Natural killer cell (primary cell): Measurements from ENCODE around the gene REXO4. TPM values are rescaled to one million over a fixed set of nuclear protein-coding genes. Genes with fewer than 3 reads are reported as not detected.
"Not testable (repeated sequence)": the region's sequence is repeated elsewhere in the genome, so short reads cannot be mapped to it uniquely, and the experiment has no call there.

Experiments used
- ATAC-seq, 3 donors: fragments of 150-1000 bp in 2 of 3; fragments of 200-7000 bp in 1 of 3; cut with Tn5 transposase; 1 replicate in 1 of 3; 2 replicates in 2 of 3; pipeline ENCODE4 v1.10.0; 2021; ENCODE audit warnings: mild to moderate bottlenecking in 2 of 3, moderate library complexity in 2 of 3
- DNase-seq, 2 donors: peaks; one replicate each; pipeline versions ENCODE4 v3.0.0 to v3.0.0-alpha.2; 2013 to 2021; ENCODE audit warnings: mixed read lengths in 1 of 2
- H3K27ac ChIP-seq: one replicate; pipeline ENCODE4 v1.5.1; 2013; ENCODE audit warnings: mild to moderate bottlenecking, low read length
- H3K27me3 ChIP-seq: one replicate; pipeline ENCODE4 v1.6.1; 2013; ENCODE audit warnings: low read length; ENCODE audit not compliant: control insufficient read depth, insufficient read depth
- H3K36me3 ChIP-seq: one replicate; pipeline ENCODE4 v1.6.1; 2013; ENCODE audit warnings: low read length; ENCODE audit not compliant: control insufficient read depth, insufficient read depth
- H3K4me1 ChIP-seq: one replicate; pipeline ENCODE4 v1.6.1; 2013; ENCODE audit warnings: low read length; ENCODE audit not compliant: control insufficient read depth, insufficient read depth
- H3K4me3 ChIP-seq: one replicate; pipeline ENCODE4 v1.5.1; 2013; ENCODE audit warnings: low read length
- H3K9me3 ChIP-seq: one replicate; pipeline ENCODE4 v1.6.1; 2013; ENCODE audit warnings: low read length; ENCODE audit not compliant: control insufficient read depth, insufficient read depth
- H3K27ac Mint-ChIP-seq, 2 donors: one replicate each; pipeline ENCODE4 v1.8.0; 2022; ENCODE audit warnings: mild to moderate bottlenecking in 2 of 2, mixed read lengths in 2 of 2, moderate library complexity in 1 of 2
- H3K27me3 Mint-ChIP-seq, 2 donors: one replicate each; pipeline ENCODE4 v1.8.0; 2022; ENCODE audit warnings: low read depth in 2 of 2, mixed read lengths in 2 of 2
- H3K36me3 Mint-ChIP-seq: one replicate; pipeline ENCODE4 v1.8.0; 2022; ENCODE audit warnings: mixed read lengths
- H3K4me1 Mint-ChIP-seq, 2 donors: one replicate each; pipeline ENCODE4 v1.8.0; 2022; ENCODE audit warnings: mixed read lengths in 2 of 2
- H3K4me3 Mint-ChIP-seq: one replicate; pipeline ENCODE4 v1.8.0; 2022; ENCODE audit warnings: mild to moderate bottlenecking, moderate library complexity, mixed read lengths
- H3K9me3 Mint-ChIP-seq, 2 donors: one replicate each; pipeline ENCODE4 v1.8.0; 2022; ENCODE audit warnings: mixed read lengths in 2 of 2
- CTCF ChIP-seq: fragments of 200-600 bp; IDR thresholded peaks from one replicate; pipeline ENCODE4 v1.8.0; 2022; ENCODE audit warnings: antibody characterized with exemption
- WGBS: methylation state at CpG from one replicate; pipeline ENCODE4 v1.1.7; 2013; ENCODE audit warnings: missing lambda C conversion rate; ENCODE audit not compliant: insufficient coverage; 5-methylcytosine and 5-hydroxymethylcytosine counted together
- intact Hi-C: fragments of 100-400 bp; cut with micrococcal nuclease; formaldehyde crosslinking; loops from one replicate; pipeline ENCODE4 v1.14.2; 2022
- total RNA-seq, 4 donors: library from RNA; stranded (reverse); fragments of 120-200 nt in 1 of 4; gene quantifications; one replicate each; pipeline versions ENCODE4 v1.2.3 to v1.2.4, GENCODE V29; 2013 to 2022

The REXO4 gene
- total RNA-seq, 3 donors from 2014 or later (not counting 1 experiment from before 2014, with no cell fraction given), result 14.2 to 21.6 (median 18.8) TPM

GRCh38 chr9:133378408-133378962 is 39.3 kb downstream of the REXO4 start:
- intact Hi-C loops, result loop anchor here (10.0 kb wide), 1 partner anchor 194 kb away; no protein-coding TSS in a partner anchor
- Mint-ChIP-seq H3K27me3 (no peaks in the 10 kb centered on the region), H3K36me3 (no peaks in the 10 kb centered on the region), H3K4me1 (peaks cover 10 to 14% of the 10 kb centered on the region in 2 donors), H3K4me3 (peak overlapping the region; percentile 5), H3K27ac (no peak overlapping the region), H3K9me3 (no peaks in the 10 kb centered on the region)
- 88% methylated on average over 1 of the region's 1 CpG for whole genome bisulfite sequencing
- no peak for TF ChIP-seq CTCF
- H3K9me3 ChIP-seq, result no peaks in the 10 kb centered on the region
- ATAC-seq (no peak), DNase-seq (no peak)
- H3K27ac ChIP-seq, result no peak overlapping the region
- no peaks in the 10 kb centered on the region for H3K36me3 ChIP-seq
- peaks cover 24% of the 10 kb centered on the region for H3K4me1 ChIP-seq
- H3K4me3 ChIP-seq, result no peak overlapping the region
- no peaks in the 10 kb centered on the region for H3K27me3 ChIP-seq

GRCh38 chr9:133377721-133378216 is 40.0 kb downstream of the REXO4 start:
- peaks cover 4% of the 10 kb centered on the region for H3K36me3 ChIP-seq
- 86% methylated on average over 5 of the region's 6 CpGs for WGBS
- no peak overlapping the region for H3K4me3 ChIP-seq
- no peaks in the 10 kb centered on the region for H3K9me3 ChIP-seq
- no peaks in the 10 kb centered on the region for H3K27me3 ChIP-seq
- H3K27ac ChIP-seq, result no peak overlapping the region
- DNase-seq (no peak), ATAC-seq (no peak)
- H3K4me3 Mint-ChIP-seq, result no peak overlapping the region
- no peaks in the 10 kb centered on the region for H3K27me3 Mint-ChIP-seq
- peaks cover 29% of the 10 kb centered on the region for H3K4me1 ChIP-seq
- intact Hi-C loops, result loop anchor here (2.0 to 10.0 kb wide), 2 partner anchors 41 to 193 kb away; partner anchors contain the start of gene SURF6
- no peaks in the 10 kb centered on the region for H3K36me3 Mint-ChIP-seq
- H3K4me1 Mint-ChIP-seq, result peaks cover 10 to 16% of the 10 kb centered on the region in 2 donors
- H3K9me3 Mint-ChIP-seq, result no peaks in the 10 kb centered on the region
- TF ChIP-seq CTCF, result no peak
- H3K27ac Mint-ChIP-seq, result no peak overlapping the region

GRCh38 chr9:133377280-133377679 is 40.5 kb downstream of the REXO4 start:
- H3K4me3 ChIP-seq, ATAC-seq, H3K36me3 Mint-ChIP-seq, DNase-seq, H3K9me3 ChIP-seq, H3K27me3 Mint-ChIP-seq, H3K27ac ChIP-seq, H3K9me3 Mint-ChIP-seq, H3K36me3 ChIP-seq, H3K27ac Mint-ChIP-seq, H3K27me3 ChIP-seq: not testable (repeated sequence)
- Mint-ChIP-seq H3K4me3 (peak overlapping the region; percentile 76), H3K4me1 (peaks cover 15 to 21% of the 10 kb centered on the region in 2 donors)
- 90% methylated on average over 14 of the region's 14 CpGs for WGBS
- H3K4me1 ChIP-seq, result peaks cover 34% of the 10 kb centered on the region
- intact Hi-C loops, result loop anchor here (2.0 to 10.0 kb wide), 2 partner anchors 40 to 192 kb away; partner anchors contain the start of gene SURF6

- no peaks in the 10 kb centered on the region for H3K27me3 ChIP-seq
- intact Hi-C loops, result loop anchor here (1.0 to 10.0 kb wide), 3 partner anchors 28 to 191 kb away; partner anchors contain the start of genes MED22, RPL7A and SURF6
- under 1% methylated on average over 120 of the region's 120 CpGs for WGBS
- H3K36me3 ChIP-seq, result peaks cover 5% of the 10 kb centered on the region
- peaks cover 47% of the 10 kb centered on the region for H3K4me1 ChIP-seq
- Mint-ChIP-seq H3K36me3 (no peaks in the 10 kb centered on the region), H3K27ac (peak within 1 kb of the TSS; percentile 95 to 96), H3K27me3 (no peaks in the 10 kb centered on the region), H3K4me1 (peaks cover 28 to 34% of the 10 kb centered on the region in 2 donors), H3K4me3 (peak within 1 kb of the TSS; percentile 96), H3K9me3 (no peaks in the 10 kb centered on the region)
- peak within 1 kb of the TSS; percentile 72 for H3K4me3 ChIP-seq
- ATAC-seq (peak; percentile 84 to 95 (median 91)), DNase-seq (peak; percentile 95 to 96)
- TF ChIP-seq CTCF, result no peak
- no peaks in the 10 kb centered on the region for H3K9me3 ChIP-seq
- peak within 1 kb of the TSS; percentile 75 for H3K27ac ChIP-seq
Measured at GRCh38 chr9:133375724-133376654, 41.8 kb downstream of the REXO4 start, which contains the start of the genes STKLD1 and SURF4. STKLD1 (plus strand) TSS chr9:133376366; CDS start chr9:133376474, 108 bp downstream. SURF4 (minus strand) TSS chr9:133376060; CDS start chr9:133375969, 91 bp downstream.
